Endometrial microvascular endothelial cells (primary cell): ENCODE results near the gene MCRIP2. TPM values are rescaled to one million over a fixed set of nuclear protein-coding genes. Genes with fewer than 3 reads are reported as not detected.
"Not testable (repeated sequence)": the region's sequence is repeated elsewhere in the genome, so short reads cannot be mapped to it uniquely, and the experiment has no call there.

Experiments
- in situ Hi-C: cut with HindIII; loops from 2 replicates; pipeline ENCODE4 v1.10.0; 2017; ENCODE audit warnings: low sequenced_read_pairs, low pct_unique_long_range_greater_than_20kb; ENCODE audit errors: inconsistent ontology term
- total RNA-seq: library from RNA; depleted of rRNA; stranded (reverse); fragments of >200 nt; gene quantifications from one replicate; pipeline ENCODE4 v1.2.3, GENCODE V29; 2015; ENCODE audit errors: inconsistent ontology term

Gene MCRIP2, protein sequence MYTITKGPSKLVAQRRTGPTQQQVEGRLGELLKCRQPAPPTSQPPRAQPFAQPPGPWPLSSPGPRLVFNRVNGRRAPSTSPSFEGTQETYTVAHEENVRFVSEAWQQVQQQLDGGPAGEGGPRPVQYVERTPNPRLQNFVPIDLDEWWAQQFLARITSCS
- total RNA-seq = 23.4 TPM

DNA sequence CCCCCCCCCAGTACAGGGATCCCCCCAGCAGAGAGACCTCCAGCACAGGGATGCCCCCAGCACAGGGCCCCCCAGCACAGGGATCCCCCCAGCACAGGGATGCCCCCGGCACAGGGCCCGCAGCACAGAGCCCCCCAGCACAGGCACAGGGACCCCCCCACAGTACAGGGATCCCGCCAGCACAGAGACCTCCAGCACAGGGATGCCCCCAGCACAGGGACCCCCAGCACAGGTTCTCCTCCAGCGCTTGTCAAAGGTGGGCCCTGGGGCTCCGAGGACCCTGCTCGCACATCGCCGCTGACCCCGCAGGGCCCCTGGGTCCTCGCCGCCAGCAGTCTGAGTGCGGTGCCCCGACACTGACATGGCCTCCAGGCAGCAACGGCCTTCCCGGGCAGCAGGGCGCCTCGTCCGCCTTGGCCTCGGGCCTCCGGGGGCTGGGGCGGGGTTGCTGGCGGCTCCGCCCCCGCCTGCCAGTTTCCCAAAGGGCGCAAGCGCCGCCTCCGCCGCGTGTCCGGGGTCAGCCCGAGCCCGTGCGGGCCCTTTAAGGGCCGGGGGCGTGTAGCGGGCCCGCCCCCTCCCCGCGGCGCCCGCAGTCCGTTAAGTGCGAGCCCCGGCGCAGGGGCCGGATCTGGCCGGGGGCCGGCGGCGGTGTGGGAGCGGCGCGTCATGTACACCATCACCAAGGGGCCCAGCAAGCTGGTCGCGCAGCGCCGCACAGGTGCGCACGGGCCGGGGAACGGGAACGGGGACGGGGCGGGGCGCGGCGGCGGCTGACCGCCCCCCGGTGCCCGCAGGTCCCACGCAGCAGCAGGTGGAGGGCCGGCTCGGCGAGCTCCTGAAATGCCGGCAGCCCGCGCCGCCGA lies at the start of gene MCRIP2:
Gene MCRIP2, plus strand, starts transcription at position 503 of the 863 bp plus-strand sequence. Its CDS starts 164 bp downstream, at position 667.
- in situ Hi-C loops = no loop called here

DNA sequence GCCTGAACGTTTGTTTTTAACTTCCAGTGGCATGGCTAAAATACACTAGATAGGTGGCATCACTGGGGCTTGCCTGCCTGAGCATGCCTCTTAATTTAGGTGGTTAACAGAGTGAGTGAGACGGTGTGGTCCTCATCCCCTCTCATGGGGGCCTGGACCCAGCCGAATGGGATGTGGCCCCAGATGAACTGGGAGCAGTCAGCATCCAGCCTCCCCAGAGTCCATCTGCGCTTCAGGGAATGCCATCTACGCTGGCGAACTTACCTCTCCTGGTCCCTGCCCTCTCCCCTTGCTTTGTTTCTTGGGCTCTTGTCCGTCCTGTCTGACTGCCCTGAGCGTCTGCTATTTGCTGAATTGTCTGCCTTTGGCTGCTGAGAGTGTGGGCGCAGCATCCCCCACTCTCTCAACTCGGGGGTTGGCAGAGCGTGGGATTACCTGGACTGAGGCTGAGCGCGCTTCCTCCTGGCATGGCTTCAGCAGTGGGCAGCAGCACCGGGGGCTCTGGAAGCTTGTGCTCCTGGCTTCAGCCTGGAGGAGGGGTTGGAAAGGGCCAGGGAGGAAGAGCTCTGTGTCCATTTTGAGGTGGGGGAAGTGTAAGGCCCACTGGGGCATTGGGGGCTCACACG lies 49.6 kb upstream of the MCRIP2 start:
- in situ Hi-C loops = no loop called here

DNA sequence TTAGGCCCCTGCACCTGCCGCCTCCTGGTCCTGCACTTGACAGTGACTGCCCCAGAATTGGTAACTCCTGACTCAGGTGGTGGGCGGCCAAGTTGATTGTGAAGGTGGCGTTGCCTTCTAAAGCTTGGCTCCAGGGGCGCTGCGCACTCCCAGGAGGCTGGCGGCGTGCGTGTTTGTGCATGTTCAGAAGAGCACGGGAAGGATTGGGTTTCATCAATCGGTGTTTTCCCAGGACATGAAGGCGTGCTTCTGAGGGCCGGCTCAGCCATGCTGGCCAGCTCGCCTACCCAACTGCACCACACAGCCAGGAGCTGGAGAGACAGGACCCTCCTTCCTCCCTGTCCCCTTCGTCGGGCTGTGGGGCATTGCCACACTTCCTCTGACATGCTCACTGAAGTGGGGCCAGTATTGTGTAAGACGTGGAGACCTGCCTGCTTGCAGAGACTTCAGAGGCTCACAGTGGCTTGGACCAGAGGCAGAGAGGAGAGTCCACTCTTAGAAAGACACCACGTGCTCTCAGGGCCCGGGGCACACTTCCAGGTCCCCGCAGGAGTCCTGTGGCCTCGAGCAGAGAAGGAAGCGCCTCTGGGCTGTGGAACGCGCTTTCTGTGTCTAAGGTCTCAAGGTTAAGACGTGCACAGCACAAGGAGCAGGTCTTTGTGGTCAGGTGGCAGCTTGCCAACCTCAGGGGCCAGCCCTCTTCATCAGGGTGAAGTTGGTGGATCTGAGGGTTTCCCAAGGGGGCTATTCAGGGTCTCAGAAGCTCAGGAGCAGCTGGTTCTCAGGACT lies 48.9 kb upstream of the MCRIP2 start:
- in situ Hi-C loops = no loop called here

DNA sequence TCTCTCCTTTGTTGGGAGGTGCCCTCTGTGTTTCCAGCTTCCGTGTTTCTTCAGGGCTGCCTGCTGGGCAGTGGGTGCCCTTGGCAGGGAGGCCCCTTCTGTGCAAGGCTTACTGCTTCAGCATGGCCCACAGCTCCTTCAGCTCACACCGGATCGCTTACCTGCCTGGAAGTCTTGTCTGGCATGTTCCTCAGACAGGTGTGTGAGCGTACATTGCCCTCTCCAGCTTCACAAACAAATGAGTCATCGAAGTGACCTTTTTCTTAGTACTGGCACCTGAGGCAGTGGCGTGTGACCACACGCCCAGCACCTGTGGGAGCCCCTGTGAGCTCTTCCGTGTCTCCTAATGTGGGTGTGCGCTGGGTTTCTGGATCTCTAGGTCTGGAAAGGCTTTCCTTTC lies 48.2 kb upstream of the MCRIP2 start:
- in situ Hi-C loops = no loop called here

DNA sequence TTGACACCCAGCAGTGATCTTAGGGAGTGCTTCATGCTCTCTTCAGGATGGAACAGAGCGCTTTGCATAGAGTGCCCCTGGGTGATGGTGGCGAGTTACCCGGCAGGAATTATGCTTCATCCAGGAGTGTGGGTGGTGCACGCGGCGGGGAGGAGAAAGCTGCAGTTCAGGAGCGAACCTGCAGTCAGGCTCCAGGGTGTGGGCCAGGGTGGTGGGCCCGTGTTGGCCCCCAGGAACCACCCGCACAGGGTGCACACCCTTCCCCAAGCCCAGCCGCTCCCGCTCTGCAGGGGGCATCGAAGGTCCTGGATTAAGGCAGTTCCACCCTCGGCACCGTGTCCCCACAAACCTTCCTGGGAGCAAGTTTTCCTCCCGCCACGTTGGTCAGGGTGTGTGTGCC lies 47.8 kb upstream of the MCRIP2 start:
- in situ Hi-C loops = no loop called here

DNA sequence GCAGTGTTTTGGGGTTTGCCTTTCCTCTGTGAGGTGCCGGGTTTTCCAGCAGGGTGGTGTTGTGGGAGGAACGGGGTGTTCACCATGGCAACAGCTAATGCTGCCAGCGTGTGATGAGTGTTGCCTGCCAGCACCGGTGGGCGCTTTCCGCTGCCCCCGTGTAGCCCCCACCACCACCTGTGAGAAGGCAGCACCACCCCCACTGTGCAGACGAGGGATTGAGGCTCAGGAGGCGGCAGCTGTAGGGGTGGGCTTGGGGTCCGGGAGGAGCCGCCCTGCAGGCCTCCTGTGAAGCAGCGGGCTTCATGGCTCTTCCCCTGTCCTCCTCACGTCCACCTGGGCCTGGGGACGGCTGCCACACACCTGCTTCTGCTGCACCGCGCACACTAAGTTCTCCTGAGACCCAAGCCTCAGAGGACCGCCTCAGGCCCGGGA lies 46.5 kb upstream of the MCRIP2 start:
- in situ Hi-C loops = no loop called here

DNA sequence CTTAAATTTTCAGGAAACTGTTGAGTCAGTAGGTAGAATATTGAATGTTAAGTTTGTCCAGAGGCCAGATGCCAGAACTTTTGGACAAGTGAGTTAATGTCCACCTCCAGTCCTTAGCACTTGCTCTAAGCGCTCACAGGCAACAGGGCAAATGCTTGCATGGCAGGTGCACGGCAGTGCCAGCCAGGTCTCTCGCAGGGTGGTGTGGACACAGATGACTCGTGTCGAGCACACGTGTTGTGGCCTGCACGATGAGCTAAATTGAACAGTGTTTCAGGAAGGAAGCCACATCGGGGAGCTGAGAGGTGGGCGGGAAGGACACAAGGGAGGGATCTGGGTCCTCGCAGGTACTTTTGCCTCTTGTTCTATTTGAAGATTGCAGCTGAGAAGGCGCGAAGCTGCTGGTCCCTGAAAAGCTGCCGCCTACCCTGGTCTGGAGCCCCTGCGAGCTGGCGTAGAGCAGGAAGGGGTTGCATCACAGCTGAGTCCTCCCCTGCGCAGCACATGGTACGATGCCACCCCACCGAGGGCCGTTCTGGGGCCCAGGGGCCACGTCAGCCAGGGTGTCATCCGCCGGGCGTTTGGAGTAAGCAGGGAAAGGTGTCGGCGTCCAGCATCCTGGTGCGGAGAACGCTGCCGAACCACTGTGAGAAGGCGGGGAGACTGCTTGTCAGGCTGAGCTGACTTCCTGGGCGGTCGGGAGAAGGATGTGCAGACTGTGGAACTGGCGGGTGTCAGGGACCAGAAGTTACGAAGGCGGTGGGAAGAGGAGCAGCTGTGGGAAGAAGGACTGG lies 45.5 kb upstream of the MCRIP2 start:
- in situ Hi-C loops = no loop called here

DNA sequence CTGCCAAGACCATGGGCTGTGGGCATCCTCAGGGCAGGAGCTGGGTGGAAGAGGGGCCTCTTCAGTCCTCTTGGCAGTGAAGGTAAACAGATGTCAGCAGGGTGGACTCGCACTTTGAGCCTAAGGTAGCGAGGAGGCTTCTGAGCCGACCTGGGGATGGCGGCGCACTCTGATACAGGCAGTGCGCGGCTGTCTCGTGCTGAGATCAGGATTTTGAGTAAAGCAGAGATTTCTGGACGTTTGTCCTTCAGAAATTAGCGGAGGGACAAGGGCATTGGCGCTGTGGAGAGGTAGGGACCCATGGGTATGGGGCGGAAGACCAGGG lies 44.9 kb upstream of the MCRIP2 start:
- in situ Hi-C loops = no loop called here

DNA sequence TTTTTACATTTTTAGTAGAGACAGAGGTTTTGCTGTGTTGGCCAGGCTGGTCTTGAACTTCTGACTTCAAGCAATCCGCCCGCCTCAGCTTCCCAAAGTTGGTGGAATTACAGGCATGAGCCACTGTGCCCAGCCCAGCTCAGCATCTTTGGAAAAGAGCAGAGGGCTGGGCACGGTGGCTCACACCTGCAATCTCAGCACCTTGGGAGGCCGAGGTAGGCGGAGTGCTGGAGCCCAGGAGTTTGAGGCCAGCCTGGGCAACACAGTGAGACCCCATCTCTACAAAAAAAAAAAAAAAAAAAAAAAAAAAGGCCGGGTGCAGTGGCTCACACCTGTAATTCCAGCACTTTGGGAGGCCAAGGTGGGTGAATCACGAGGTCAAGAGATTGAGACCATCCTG lies 44.0 kb upstream of the MCRIP2 start:
- in situ Hi-C loops = not testable (repeated sequence)

DNA sequence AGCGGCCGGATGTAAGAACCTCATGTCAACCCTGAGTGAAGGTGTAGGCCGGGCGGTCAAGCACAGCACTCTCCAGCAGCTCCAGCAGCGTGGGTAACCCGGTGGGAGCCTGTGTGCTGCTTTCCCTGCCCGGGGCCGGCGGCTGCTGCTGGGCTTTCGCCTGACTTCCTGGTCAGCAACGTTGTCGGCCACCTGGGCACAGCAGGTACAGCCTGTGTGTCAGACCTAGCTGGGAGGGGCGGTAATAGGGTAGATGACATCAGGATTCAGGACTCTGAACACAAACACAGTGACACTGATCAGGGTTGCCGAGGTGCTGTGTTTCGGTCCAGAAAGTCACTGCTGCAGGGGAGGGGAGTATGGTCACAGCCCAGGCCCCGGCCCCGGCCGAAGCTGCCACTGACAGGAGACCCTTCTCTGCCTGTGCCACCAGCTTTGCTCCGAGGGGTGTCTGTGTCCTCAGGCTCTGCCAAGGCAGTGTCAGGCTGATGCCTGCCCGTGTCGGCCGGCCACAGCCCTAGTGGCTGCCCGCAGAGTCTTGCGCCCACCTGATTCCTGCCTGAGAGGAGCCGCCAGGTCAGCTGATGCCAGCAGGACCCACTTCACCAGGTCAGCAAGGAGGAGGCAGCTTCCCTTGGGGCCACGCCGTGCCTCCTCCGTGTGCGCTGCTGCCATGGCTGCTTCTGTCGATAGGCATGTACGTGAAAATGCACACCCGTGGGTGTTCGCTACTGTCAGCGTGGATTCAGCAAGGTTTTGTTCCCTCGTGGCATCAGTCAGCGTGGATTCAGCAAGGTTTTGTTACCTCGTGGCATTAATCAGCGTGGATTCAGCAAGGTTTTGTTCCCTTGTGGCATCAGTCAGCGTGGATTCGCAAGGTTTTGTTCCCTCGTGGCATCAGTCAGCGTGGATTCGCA lies 42.5 kb upstream of the MCRIP2 start:
- in situ Hi-C loops = no loop called here

DNA sequence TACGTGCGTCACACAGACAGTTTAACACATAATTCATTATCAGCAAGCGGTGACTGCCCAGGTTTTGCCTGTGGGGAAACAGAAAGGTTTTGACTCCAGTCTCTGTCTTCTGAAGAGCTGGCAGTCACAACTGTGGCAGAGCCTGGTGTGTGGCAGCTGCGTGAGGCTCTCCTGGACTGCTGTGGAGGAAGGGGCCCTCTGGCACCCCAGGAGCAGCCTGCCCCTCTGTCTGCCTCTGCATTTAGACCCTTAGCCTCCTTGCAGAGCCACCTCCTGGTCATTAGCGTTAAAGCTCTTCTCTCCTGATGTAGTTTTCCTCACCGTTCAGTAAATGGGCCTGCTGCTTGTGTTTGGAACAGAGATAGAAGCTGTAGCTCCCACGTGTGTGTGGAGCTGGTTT lies 40.8 kb upstream of the MCRIP2 start:
- in situ Hi-C loops = no loop called here

DNA sequence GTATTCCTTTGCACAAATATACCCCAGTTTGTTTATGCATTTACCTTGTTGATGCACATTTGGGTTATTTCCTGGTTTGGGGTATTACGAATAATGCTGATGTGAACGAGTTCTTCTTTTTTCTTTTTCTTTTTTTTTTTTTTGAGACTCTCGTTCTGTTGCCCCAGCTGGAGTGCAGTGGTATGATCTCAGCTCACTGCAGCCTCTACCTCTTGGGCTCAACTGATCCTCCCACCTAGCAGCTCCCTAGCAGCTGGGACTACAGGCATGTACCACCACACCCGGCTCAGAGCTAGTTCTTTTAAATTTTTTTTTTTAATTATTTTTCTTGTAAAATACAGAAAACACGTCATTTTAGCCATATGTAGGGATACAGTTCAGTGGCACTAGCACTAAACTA lies 37.7 kb upstream of the MCRIP2 start:
- in situ Hi-C loops = no loop called here

DNA sequence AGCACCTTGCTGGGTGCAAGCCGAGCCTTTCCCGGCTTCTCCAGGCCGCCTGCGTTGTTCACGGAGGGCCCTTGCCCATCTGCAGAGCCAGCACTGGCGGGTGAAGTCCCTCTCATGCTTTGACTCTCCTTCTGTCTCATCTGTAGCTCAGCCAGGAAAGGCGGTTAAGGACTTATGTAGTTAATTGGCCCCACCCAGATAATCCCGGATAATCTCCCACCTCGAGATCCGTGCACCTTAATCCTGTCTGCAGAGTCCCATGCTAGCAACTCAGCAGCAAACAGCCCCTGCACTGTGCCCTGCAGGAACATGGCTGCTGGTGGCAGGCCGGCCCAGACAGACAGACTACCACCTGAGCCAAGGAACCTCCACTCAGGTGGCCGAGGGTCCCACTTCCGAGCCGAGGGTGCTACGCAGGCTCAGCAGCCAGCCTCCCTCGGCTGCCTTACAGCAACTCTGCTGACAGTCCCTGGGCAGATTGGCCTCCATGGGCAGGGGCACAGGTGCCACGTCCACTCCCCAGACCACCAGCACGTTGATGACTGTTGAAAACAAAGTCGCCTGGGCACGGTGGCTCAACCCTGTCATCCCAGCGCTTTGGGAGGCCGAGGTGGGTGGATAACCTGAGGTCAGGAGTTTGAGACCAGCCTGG lies 34.8 kb upstream of the MCRIP2 start:
- in situ Hi-C loops = no loop called here

DNA sequence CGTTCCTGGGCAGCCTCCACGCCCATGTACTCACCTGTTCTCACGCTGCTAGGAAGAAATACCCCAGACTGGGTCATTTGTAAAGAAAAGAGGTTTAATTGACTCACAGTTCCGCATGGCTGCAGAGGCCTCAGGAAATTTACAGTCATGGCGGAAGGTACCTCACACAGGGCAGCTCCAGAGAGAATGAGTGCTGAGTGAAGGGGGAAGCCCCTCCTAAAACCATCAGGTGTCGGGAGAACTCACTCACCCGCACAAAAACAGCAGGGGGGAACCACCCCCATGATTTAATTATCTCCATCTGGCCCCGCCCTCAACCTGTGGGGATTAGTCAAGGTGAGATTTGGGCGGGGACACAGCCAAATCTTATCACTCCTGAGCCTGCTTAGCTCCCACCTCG lies 33.6 kb upstream of the MCRIP2 start:
- in situ Hi-C loops = no loop called here

DNA sequence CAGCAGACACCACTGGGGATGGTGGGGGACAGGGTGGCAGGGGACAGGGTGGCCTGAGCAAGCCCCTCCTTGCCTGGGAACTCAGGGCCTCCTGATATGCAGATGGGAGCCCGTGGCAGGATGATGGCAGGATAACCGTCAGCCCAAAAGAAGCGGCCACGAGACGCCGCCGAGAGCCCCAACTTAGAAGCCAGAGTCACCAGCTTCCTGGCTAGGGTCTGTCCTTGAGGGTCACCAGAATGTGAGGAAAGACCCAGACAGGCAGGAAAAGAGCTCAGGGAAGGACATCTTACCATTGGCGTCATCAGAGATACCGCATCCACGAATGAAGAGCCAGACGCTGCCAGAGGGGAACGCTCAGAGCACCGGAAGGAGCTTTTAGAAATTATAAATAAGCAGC lies 32.3 kb upstream of the MCRIP2 start:
- in situ Hi-C loops = no loop called here

DNA sequence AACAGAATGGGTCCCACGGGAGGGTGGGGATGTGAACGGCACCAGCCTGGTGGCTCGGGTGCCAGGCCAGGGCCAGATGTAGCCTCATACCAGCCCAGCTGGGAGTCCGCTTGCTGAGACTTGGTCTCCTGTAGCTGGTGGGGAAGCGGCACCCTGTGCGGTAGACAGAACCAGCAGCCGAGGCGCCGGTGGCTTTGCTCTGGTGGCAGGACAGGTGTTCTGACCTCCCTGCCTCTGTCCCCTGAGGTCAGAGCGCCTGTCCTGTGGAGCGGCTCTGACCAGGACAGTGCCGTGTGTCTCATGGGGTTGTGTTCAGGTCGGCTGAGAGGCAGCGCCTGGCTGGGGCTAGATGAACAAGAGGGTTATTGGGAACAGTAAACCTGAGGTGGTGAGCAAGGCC lies 31.6 kb upstream of the MCRIP2 start:
- in situ Hi-C loops = no loop called here
